HG02970 (cell line): ENCODE data around the gene TMCO6.
"Not testable (repeated sequence)": the region's sequence is repeated elsewhere in the genome, so short reads cannot be mapped to it uniquely, and the experiment has no call there.

ENCODE experiments used
- ATAC-seq: cut with Tn5 transposase; IDR thresholded peaks from one replicate; pipeline ENCODE4 v1.9.1; 2021; ENCODE audit warnings: mild to moderate bottlenecking, moderate library complexity, moderate number of reproducible peaks; ENCODE audit not compliant: unreplicated experiment, low FRiP score

The TMCO6 gene

DNA sequence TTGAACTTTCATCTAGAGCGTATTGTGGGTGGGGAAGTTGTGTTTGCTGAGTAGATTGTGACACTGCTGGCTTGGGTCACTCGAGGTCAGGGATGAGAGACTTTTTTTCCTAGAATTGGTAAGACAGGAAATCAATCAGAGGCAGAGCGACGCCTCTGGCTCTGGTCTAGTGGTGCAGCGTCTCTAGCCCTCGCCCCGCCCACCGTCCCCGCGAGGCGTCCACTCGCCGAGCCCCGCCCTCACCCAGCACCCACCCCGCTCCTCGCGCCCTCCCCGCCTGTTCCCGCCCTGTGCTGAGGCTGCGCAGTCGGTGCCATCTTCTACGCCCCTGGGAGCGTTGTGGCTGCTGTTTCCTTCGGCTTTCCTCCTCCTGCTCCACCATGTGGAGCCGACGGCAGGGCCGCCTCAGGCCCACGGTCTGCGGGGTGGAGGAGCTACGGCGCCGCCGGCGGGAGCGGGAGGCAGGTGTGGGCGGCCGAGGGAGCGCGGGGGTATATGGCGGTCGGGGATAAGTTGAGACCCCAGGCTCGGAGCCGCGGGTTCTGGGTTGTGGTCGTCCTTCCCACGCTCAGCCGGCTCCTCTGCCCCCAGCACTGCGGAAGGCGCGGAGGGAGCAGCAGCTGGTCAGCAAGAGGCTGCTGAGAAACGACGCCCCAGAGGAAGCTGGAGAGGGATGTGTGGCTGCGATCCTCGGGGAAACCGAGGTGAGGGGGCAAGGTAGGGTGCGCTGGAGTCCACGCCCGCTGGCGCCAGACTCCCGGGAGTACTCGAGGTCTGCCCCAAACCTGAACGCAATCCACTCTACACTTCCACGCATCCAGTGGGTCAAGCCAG, at the start of gene TMCO6:
TMCO6 (plus strand) TSS at position 304 of the 834 bp plus-strand sequence; CDS start at position 381, 77 bp downstream.
- ATAC-seq = peak; percentile 91

DNA sequence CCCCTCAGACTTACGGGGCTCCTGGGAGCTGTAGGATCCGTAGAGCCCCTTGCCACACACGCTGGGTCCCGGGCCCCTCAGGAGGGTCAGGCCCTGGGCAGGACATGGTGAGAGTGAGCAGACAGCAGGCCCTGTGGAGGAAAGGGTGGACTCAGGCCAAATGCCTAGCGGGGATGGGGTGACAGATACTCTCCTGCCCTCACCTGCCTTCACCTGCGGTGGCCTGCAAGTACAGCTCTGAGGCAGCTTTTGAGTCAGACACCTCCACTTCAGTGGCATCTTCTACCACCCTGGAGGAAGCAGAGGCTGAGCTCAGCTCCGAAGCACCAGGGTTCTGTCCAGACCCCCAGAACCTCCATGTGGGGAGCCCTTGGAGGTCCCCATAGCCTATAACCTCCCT, 48.4 kb upstream of the TMCO6 start:
- no peak for ATAC-seq

DNA sequence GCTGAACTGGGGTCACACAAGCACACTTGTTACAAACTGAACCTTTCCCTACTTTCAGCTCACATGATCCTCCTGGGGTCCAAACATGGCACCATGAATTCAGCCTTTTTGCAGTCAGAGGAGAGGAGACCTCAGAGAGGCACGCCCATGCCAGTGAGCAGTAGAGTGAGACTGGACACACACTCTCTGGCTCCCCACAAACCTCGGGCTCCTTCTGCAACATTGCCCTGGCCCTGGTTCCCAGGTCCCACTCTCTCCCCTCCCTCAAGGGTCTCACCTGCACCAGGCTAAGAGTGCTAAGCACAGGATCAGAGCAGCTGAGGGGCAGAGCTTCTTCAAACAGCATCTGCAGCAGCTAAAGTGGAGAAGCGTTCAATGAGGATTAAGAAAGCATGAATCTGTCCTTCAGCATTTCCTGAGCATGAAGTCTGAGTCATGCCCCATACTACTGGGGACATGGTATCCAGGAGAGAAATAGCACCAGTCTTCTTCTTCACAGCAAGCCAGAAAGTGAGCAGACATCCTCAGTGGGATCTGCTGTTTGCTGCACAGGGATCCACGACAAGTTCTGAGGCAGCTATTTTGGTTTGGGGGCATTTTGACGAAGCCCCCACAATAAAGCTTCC, 47.4 kb upstream of the TMCO6 start:
- ATAC-seq = no peak

DNA sequence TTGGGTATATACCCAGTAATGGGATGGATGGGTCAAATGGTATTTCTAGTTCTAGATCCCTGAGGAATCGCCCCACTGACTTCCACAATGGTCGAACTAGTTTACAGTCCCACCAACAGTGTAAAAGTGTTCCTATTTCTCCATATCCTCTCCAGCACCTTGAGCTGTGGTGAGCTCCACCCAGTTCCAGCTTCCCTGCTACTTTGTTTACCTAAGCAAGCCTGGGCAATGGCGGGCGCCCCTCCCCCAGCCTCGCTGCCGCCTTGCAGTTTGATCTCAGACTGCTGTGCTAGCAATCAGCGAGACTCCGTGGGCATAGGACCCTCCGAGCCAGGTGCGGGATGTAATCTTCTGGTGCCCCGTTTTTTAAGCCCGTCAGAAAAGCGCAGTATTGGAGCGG, 46.2 kb upstream of the TMCO6 start:
- ATAC-seq = not testable (repeated sequence)

DNA sequence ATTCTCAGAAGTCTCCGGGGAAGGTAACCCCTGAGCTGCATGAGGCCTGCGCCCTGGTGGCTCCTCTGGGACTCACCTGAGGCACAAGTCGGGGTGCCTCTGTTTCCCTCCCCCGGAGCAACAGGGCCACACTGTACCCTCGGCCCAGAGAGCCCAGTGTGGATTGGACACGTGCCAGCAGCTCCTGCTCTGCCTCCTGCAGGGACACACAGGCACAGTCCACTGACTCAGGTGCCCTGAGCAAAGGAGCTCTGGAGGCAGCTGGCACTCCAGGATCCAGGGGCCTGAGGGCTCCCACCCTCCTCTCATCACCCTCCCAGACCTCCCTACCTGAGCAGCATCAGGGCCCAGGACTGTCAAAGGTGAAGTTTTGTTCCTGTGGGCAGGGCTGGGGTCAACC, 45.1 kb upstream of the TMCO6 start:
- no peak for ATAC-seq

DNA sequence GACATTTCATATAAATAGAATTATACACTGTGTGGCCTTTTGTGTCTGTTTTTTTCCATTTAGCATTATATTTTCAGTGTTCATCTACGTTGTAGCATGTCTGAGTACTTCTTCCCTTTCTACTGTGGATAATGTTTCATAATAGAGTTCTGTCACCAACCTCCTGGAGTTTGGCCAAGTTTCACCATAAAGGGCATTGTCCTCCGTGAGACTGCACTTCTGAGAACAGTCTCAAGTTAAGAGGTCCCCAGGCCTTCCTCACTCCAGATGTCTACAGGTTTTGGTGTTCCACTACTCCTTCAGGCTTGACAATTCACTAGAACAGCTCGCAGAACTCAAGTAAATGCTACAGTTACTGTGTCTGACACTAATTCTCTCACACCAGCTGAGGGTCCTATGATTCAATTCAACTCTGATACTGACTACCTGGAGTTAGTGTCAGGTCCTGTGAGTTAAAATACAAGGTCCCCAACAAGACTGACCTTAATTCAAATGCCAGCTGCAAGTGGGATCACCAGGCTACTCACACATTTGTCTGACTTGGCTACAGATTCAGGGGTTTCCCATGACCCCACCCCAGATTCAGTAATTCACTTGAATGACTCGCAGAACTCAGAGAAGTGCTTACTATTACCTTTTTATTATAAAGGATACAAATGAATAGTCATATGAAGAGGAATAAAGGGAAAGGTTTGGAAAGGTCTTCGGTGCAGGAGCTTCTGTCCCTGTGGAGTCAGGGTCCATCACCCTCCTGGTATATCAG, 43.5 kb upstream of the TMCO6 start:
- no peak for ATAC-seq

DNA sequence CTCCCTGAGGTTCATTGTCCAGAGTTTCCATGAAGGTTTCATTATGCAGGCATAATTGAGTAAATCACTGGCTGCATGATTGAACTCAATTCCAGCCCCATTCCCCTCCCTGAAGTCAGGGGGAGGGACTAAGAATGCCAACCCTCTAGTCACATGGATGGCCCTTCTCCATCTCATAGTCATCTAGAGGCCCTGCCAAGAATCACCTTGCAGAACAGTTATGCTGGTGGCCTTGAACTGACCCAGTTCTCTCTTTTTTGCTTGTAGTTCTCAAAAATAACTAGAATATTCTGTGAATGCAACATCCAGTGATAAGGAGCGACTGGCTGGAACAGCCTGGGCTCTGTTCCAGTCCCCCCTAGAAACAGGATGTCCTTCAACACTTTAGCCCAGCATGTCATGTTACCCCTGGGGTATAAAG, 42.9 kb upstream of the TMCO6 start:
- ATAC-seq = no peak

DNA sequence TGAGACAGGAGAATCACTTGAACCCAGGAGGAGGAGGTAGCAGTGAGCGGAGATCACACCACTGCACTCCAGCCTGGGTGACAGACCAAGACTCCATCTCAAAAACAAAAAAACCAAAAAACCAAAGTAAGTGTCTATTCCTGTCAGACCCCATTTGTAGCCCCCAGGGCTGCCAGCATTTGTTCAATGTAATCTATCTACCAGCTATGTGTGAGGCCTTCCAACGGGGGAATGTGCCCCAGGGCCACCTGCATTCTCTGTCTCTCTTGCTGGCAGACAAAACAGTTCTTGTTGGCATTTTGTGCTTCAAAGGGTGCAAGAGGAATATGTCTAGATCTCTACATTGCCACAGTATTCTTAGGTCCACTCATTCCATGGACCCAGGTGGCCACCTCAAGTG, 40.4 kb upstream of the TMCO6 start:
- ATAC-seq = no peak

DNA sequence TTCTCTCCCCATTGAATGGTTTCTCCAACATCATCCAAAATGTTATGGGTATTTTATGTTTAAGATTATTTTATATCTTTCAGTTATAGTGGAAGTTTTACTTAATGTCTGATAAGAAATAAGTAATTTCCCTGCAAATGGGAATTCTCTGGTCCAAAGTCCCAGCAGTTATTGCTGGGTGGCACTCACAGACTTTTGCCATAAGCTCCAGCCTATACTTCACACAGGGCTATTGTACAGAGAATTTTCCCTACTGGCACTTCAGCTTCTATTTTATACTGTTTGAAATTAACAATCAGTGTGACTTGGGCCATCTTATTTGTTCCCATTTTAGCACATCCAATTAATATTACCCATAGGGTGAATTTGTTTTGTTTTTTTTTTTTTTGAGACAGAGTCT, 39.2 kb upstream of the TMCO6 start:
- no peak for ATAC-seq

DNA sequence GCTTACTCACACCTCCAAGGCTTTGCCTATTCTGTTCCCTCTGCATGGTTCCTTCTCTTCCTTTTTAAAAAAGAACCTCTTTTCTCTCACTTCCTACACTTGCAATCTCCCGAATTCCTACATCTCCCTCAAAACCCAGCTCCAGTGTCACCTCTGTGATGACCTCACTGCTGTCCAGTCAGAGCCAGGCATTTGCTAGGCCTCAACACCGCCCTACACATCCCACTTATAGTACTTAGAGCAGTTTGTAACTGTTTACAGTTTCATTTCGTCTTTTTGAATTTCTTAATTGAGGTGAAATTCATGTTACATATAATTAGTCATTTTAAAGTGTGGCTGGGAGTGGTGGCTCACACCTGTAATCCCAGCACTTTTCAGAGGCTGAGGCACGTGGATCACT, 37.1 kb upstream of the TMCO6 start:
- no peak for ATAC-seq

DNA sequence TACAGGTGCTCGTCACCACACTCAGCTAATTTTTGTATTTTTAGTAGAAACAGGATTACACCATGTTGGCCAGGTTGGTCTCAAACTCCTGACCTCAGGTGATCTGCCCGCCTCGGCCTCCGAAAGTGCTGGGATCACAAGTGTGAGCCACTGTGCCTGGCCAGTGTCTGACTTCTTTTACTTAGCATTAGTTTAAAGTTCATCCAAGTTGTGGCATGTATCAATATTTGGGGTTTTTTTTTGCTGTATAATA, 35.9 kb upstream of the TMCO6 start:
- not testable (repeated sequence) for ATAC-seq

DNA sequence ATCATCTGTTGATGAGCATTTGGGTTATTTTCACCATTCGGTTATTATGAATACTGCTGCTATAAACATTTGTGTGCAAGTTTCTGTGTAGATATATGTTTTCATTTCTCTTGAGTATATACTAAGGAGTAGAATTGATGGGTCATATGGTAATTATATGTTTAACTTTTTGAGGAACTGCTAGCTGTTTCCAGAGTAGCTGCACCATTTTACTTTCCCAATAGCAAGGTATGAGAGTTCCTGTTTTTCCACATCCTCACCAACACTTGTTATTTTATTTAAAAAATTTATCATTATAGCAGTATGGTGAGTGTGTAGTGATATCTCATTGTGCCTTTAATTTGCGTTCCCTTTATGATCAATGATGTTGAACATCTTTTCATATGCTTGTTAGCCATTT, 35.5 kb upstream of the TMCO6 start:
- ATAC-seq = no peak

DNA sequence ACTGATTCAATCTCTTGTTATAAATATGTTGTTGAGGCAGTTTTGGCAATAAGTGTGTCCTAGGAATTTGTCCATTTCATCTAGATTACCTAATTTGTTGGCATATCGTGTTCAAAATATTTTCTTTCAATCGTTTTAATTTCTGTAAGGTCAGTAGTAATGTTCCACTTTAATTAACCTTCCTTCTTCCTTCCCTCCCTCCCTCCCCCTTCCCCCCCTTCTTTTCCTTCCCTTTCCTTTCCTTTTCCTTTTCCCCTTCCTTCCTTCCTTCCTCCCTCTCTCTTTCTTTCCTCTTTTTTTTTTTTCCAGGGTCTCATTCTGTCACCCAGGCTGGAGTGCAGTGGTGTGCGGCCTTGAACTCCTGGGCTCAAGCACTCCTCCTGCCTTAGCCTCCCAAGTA, 33.4 kb upstream of the TMCO6 start:
- ATAC-seq = no peak

DNA sequence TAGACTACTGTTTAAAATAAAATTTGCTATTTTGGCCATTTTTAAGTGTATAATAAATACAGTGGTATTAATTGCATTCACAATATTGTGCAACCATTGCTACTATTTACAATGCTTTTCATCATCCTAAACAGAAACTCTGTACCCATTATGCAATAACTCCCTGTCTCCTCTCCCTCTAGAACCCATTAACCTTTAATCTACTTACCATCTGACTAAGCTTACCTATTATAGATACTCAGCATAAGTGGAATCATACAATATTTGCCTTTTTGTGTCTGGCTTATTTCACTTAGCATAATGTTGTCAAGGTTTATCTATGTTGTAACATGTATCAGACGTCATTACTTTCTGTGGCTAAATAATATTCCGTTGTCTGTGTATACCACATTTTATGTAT, 32.2 kb upstream of the TMCO6 start:
- ATAC-seq = no peak

DNA sequence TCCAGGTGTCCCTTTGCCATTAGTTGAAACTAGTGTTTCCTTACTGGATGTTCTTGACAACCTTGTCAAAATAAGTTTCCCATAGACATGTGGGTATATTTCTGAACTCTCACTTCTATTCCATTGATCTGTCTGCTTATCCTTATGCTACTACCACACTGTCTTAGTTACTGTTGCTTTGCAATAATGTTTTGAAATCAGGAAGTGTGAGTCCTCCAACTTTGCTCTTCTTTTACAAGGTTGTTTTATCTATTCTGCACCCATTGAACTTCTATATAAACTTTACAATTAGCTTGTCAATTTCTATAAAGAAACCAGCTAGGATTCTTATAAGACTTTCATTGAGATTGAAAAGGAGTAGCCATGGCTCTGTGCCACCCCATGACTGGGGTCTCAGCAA, 30.5 kb upstream of the TMCO6 start:
- ATAC-seq = no peak

DNA sequence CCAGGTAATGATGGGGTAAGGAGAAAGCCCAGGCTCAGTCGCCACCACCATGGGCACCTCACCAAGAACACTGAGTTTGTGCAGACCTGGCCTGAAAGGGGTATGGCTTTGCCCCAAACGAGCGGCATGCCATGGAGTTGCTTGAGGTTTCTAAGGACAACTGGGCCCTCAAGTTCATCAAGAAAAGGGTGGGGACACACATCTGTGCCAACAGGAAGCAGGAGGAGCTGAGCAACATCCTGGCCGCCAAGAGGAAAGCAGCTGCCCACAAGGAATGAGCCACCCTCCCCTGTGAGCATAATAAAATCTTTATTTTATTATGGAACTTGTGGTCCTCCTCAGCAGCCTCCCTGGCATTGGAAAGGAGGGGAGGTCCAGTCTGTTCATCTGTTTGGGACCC, 30.1 kb upstream of the TMCO6 start:
- no peak for ATAC-seq

DNA sequence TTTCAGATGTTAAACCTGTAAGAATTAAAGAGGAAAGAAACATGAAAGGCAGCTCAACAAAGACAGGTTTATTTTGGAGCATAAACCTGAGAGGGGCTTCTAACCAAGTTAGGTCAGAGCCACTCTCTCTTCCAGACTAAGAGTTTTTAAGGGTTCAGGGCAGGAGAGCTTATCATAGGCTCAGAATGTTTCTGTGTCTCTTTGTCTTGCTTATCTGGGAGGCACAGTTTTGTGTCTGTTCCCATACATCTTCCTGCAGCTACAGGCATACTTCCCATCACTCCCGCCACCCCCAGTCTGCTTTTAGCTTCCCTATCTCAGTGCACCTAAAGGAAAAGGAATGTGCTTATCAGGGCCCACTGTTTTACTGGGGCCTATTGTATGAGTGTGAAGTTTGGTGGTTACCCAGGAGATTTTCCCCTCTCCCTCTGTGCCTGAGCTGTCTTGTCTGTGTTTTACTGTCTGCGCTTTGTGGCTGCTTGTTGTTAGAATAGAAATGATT, 28.2 kb upstream of the TMCO6 start:
- ATAC-seq = no peak

DNA sequence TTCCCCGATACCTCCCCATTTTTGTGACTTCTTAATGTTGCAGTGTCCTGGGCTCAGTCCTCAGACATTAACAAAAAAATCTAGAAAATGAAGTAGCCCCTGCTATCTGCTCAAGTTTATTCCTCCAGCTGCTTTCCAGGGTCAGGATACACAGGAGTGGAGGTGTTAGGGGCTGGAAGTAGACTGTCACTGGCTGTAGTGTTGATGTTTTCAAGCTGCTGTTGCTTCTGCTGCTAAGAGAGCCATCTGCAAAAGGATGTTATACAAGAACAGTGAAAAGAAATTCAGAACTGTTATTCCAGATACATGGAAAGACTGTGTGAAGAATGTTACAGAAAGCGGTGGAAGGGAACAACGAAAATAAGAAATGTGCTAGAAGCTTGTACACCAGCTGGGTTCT, 16.9 kb upstream of the TMCO6 start:
- ATAC-seq = no peak

DNA sequence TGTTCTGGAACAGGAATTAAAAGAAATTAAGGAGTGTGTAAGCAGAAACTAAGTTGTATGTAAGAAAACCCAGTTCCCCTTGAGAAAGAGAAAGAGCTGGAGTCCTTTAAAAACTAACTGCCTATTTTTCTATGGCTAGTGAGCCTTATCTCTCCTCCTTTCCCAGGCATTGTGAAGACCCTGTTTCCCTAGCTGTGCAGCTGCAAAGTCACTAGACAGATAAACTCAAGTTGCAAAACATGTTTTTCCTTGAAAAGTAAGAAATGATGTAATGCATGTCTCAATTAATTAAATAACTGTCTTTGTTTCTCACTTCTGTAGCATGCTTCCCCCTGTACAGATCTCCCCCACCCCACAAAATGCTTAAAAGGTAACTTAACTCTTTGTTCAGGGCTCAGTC, 16.2 kb upstream of the TMCO6 start:
- not testable (repeated sequence) for ATAC-seq

DNA sequence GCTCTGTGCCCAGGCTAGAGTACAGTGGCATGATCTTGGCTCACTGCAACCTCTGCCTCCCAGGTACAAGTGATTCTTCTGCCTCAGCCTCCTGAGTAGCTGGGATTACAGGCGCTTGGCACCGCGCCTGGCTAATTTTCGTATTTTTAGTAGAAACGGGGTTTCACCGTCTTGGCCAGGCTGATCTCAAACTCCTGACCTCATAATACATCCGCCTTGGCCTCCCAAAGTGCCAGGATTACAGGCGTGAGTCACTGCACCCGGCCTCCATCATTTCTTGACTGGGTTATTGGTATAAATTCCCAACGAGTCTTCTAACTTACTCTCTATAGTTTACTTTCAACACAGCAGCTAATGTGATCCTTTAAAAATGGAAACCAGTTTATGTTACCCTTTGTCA, 14.4 kb upstream of the TMCO6 start:
- ATAC-seq = not testable (repeated sequence)

DNA sequence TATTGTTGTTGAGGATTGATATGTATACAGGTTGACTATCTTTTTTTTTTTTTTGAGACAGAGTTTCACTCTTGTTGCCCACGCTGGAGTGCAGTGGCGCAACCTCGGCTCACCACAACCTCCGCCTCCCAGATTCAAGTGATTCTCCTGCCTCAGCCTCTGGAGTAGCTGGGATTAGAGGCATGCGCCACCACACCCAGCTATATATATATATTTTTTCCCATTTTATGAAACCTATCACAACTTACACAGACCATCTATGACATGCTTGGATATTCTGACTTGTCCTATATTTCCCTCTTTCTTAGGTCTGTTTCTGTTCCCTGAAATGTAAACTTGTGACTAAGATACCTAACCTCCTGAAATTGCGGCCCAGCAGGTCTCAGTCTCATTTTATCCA, 11.3 kb upstream of the TMCO6 start:
- no peak for ATAC-seq

DNA sequence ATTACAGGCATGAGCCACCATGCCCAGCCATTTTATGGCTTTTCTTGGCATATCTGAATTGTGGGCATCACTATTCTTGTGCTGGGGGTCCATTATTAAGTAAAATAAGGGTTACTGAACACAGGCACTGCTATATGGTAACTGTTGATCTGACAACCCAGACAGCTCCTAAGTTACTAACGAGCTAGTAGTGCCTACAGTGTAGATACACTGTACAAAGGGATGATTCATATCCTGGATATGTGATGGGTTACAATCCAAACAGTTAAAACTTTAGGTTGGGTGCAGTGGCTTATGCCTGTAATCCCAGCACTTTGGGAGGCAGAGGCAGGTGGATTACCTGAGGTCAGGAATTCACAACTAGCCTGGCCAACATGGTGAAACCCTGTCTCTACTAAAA, 10.5 kb upstream of the TMCO6 start:
- no peak for ATAC-seq
